Ovary (tissue), 3 donors: ENCODE data around the gene ZBTB45.

ENCODE experiments used
- EP300 ChIP-seq: sonication (generic); formaldehyde crosslinking; IDR thresholded peaks from one replicate; pipeline ENCODE4 v1.6.1; 2017; ENCODE audit warnings: antibody characterized with exemption
- POLR2A ChIP-seq: fragments of 450-650 bp; IDR thresholded peaks from one replicate; pipeline ENCODE4 v1.6.1; 2017; ENCODE audit warnings: antibody characterized with exemption, mild to moderate bottlenecking, moderate library complexity
- TF ChIP-seq, protein P1 (sequence below), 3 donors: fragments of 450-650 bp in 2 of 3; fragments of 200-600 bp in 1 of 3; IDR thresholded peaks; one replicate each; pipeline versions ENCODE4 v1.5.1 to v1.8.0; 2016 to 2022; ENCODE audit warnings: antibody characterized with exemption in 3 of 3, mild to moderate bottlenecking in 1 of 3
- donor health status: DM: no; HTN: no; CAD: no.

DNA sequence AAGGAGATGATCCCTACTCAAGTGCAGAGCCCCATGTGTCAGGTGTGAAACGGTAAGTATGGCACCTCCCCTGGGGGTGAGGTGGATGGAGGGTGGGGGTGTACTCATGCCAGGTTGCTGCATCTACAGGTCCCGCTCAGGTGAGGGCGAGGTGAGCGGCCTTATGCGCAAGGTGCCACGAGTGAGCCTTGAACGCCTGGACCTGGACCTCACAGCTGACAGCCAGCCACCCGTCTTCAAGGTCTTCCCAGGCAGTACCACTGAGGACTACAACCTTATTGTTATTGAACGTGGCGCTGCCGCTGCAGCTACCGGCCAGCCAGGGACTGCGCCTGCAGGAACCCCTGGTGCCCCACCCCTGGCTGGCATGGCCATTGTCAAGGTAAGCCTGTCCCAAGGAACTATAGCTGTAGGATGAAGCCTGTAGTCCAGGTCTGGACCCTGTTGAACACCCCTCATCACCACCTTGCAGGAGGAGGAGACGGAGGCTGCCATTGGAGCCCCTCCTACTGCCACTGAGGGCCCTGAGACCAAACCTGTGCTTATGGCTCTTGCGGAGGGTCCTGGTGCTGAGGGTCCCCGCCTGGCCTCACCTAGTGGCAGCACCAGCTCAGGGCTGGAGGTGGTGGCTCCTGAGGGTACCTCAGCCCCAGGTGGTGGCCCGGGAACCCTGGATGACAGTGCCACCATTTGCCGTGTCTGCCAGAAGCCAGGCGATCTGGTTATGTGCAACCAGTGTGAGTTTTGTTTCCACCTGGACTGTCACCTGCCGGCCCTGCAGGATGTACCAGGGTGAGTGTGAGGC lies 29.5 kb upstream of the ZBTB45 start:
- TF ChIP-seq, protein P1, sequence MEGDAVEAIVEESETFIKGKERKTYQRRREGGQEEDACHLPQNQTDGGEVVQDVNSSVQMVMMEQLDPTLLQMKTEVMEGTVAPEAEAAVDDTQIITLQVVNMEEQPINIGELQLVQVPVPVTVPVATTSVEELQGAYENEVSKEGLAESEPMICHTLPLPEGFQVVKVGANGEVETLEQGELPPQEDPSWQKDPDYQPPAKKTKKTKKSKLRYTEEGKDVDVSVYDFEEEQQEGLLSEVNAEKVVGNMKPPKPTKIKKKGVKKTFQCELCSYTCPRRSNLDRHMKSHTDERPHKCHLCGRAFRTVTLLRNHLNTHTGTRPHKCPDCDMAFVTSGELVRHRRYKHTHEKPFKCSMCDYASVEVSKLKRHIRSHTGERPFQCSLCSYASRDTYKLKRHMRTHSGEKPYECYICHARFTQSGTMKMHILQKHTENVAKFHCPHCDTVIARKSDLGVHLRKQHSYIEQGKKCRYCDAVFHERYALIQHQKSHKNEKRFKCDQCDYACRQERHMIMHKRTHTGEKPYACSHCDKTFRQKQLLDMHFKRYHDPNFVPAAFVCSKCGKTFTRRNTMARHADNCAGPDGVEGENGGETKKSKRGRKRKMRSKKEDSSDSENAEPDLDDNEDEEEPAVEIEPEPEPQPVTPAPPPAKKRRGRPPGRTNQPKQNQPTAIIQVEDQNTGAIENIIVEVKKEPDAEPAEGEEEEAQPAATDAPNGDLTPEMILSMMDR (IDR thresholded peaks at IDR 0.05), result no peak
- TF ChIP-seq POLR2A, result no peak
- TF ChIP-seq EP300, result no peak
